NCI-H1930 (cell line): ENCODE results near the gene ADRA2B.
"Not testable (repeated sequence)": the region's sequence is repeated elsewhere in the genome, so short reads cannot be mapped to it uniquely, and the experiment has no call there.

Experiments
- DNase-seq, 2 experiments: peaks; one replicate each; lab custom pipeline; 2025; lab: John Stamatoyannopoulos, UW

ADRA2B gene

DNA sequence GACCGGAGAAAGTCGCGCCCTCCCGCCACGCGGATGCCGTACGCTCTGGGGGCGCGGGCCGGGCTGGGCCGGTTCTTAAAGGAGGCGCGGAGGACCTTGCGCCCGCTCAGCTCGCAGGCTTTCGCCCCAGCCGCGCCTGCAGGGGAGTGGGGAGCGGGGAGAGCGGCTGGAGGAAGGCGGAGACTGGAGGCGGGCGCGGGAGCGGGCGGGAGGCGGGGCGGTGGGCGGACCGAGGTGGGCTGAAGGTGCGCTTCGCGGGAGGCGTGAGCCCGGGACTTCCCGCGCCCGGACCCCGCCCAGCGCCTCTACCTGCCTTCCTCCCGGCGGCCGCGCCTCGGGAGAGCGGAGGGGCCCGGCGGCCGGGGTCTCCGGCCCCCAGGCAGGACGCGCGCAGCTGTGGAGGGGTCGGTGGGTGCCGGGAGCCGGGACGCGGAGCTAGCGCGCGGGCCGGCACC is at the start of gene ADRA2B:
TSS of gene ADRA2B (minus strand) at position 148 of the 455 bp plus-strand sequence. CDS start 422 bp downstream, outside the sequence.
- peak in 1 of 2 experiments; percentile 39 for DNase-seq

DNA sequence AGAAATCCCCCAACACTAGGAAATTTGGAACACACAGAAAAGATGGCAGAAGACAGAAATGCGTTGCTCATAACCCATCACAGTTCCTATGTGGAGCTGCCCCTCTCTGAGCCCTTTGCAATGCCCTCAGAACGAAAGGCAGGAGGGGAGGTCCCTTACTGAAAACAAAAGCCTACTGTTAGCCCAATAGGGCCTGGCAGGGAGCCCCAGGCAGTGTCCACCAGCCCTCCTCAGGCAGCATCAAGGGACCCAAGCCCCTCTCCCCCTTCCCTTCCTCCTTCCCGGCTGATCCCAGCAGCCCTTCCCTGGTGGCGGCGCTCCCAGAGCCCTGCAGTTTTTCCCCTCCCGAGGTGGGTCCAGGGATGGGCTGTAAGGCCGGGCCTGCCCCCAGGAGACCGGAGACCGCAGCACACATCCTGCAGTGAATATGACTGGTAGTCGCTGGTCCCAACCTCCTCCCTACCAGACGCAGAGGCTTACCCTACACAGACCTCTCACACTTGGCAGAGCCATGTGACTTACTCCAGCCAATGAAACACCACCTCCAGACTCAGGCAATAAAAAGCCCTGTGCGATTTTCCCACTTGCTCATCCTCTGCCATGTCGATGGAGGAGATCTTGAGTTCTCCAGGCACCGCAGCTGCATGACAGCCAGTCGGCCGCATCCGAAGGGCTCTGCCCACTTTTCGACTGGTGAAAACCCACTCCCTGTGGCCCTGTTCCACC is 48.3 kb upstream of the ADRA2B start:
- DNase-seq: no peak

DNA sequence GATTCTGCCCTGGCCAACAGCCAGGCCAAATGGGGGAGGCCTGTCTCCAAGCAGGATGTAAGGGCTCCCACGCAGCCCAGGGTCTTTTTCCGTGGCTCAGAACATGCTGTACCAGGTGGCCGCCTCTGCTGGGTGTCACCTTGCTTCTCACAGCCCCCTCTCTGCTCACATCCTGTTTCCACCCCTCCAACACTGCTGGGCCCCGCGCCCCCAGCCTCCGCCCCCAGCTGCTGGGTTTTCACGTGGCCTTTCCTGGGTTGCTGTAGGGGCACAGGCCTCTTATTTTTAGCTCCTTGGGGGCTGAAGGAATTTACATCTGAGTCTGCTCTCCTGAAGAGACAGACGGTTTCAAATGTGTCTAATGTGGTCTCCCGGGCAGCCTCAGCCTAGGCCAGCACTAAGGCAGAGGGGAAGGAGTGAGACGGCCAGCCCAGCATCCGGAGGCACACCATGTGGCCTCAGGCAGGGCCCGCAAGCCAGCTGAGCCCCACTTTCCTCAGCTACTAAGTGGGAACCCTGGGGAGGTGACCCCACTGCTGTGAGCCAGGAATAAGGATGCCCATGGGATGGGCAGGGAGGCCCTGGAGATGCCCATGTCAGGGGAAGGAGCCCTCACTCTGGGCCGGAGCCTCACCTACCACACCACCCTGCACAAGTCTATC is 47.5 kb upstream of the ADRA2B start:
- DNase-seq: no peak

DNA sequence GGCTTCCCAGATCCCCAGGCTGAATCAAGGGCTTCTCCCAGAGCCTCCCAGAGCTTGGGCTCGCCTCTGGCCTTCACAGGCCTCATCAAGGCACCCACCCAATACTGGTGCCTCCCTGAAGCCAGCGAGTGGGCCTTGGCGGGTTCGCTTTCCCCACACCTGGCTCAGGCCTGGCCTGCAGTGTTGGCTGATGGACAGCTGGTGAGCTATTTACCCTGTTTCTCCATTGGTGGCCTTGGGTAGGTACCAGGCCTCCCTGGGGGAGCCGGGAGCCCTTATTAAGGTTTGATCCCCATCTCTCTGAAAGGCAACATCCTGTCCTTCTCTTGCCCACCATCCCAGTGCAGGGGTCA is 47.0 kb upstream of the ADRA2B start:
- no peak for DNase-seq

DNA sequence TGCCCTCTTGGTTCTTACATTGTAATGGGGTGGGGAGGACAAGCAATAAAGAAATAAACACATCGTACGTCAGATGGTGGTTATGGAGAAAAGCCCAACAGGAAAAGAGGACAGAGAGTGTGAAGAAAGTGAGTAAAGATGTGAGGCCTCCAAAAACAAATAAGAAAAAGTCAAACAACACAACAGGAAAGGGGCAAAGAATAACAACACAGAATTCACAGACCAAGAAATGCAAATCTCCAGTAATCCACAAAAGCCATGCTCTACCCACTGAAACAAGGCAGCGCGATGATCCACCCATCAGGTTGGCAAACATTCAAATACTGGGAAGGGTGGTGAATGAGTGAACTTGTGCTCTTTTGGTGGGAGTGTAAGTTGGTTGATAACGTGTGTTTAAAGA is 45.5 kb upstream of the ADRA2B start:
- DNase-seq: no peak

DNA sequence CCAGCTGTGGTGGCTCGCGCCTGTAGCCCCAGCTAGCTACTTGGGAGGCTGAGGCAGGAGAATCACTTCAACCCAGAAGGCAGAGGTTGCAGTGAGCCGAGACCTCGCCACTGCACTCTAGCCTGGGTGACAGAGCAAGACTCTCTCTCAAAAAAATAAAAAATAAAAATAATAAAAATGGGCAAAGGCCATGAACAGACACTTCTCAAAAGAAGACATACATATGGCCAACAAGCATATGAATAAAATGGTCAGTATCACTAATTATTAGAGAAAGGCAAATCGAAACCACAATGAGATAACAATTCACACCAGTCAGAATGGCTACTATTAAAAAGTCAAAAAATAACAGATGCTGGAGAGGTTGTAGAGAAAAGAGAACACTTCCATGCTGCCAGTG is 44.0 kb upstream of the ADRA2B start:
- DNase-seq: not testable (repeated sequence)

DNA sequence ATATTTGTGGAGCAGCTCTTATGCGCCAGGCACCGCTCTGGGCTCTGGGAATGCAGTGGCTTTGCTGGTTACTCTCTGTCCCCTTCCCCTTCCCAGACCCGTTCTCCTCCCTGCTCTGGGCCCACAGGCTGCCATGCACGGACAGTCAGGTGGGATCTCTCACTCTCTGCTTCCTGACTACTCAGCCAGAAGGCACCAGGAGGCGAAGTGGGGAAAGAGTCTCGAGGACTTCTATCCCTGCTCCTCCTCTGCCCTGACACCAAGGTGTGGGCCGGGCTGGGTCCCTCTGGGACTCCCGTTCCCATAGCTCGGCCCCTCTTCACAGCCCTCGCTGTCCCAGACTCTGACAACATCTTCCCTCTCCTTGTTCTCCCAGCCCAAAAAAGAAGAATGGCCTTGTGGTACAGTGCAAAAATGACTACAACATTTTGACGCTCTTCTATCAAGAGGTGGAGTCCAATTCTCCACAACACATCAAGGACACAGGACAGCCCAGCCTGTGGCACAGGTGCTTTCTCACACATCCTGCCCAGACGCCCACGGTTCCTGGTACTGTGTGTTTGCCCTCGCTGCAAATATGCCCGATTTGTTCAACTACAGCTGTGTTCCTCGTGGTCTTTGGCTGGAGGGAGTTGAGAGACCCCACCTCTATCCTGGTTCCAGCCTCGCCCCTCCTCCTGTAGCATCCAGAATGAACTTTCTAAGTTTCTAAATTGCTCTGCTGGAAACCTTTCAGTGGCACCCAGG is 42.9 kb upstream of the ADRA2B start:
- no peak for DNase-seq

DNA sequence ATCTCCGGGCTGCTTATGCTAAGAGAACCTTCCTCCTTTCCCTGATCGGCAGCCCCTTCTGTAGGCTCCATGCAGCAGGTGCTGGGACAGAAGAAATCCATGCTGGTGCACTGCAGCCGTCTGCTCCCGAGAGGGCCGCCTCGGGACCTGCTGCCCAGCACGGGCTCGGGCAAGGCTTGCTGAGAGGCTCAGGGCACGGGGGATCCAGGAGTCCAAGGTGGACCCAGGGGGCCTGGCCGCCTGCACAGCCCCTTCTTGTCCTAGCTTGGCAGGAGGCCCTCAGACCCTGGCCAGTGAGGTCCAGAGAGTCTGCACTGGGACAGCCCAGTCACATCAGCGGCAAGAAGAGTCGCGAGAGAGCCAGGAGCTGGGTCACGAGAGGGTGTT is 42.2 kb upstream of the ADRA2B start:
- no peak for DNase-seq

DNA sequence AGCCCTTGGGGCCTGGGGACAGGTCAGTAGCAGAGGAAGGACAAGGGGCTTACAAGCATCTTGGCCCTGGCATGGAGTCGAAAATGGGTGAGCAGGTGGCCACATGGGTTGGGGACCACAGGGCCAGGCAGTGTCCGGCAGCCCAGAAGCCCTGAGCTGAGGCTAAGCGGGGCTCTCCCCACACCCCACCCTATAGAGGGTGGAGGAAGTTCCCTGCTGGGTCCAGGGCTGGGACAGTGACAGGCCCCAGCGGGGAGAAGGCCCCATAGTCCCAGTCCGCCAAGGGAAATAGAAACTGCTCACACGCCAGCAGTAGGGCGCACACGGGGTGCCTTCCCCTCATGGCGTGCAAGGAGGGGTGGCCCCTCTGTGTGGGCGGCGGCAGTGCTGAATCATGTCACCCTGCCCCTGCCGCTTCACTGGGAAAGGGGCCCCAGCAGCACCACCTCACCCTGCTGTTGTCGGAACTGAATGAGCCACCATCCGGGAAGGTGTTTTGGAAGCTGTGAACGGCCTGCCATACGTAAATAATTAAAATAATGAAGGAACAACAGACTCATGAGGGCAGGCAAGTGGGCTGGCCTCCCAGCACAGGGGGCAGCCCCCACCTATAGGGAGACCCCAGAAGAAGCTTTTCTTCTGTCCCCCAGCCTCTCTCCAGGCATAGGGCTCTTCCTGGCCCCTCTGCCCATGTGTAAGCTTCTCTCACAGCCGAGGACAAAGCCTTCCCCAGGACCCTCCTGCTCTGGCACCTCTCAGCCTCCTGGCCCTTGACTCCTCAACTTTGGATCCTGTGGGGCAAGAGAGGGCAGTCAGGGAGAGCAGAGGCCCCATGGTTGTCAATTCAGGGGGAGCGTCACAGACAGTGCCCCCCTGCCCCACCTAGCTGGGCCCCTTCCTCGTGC is 41.5 kb upstream of the ADRA2B start:
- DNase-seq: no peak

DNA sequence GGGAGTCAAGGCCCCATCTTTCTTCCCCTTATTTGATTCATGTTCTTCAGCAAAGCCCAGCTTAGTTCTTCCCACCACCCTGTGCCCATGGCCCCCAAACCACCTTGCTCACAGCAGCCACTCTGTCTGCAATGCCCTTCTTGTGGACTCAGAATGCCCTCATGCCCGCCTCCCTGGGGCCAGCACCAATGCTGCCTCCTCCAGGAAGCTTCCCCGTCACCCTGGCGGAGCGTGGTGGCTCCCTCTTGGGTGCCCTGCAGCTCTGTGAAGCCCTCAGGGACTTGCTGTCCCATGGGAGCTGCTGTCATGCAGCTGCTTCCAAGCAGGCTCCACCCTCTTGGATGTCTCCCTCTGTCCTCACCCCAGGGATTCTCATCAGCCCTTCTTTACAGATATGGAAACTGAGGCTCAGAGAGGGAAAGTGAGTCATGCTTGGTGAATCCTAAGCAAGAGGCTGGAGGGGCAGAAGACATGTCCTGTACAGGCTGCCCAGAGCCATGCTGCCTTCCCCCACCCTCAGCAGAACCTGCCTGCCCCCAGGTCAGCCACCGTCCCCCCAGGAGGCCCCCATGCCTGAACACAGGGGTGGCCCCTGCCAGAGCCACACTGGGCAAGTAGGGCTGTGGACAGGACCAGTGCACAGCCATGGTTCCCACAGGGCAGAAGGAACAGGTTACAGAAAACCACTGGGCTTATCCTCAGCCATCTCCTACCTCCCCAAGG is 40.7 kb upstream of the ADRA2B start:
- no peak for DNase-seq

DNA sequence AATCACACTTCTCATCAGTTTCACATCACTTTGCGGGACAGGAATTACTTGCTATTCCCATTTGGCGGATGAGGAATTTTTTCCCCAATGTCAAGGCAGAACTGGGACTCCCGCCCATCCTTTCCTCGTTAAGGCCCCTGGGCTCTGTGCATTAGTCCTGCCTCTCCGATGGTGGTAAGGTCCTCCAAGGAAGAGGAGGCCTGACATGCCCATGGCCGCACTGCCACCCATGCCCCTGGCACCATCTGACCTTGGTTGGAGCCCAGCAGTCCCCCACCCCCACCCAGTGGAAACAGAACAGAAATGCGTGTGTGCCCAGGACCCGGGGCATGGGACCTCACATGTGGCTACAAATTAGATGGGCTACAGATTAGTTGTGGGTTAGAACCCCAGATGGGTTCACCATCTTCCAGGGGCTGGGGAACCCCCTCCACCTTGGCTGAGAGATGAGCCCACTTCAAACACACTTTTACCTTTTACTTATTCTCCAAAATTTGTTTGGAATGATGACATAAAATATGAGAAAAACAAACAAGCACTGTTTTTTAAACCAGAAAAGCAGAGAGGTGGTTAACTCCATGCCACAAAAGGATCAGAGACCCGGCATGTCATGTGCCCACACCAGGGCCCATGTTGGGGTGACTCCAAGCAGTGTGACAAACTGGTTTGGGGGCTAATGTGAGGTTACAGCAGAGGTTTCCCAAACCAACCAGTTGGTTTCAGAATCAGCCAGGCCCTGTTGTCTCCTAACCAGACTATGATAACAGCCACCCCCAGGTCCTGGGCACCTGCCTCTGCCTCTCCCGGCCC is 39.8 kb upstream of the ADRA2B start:
- no peak for DNase-seq

DNA sequence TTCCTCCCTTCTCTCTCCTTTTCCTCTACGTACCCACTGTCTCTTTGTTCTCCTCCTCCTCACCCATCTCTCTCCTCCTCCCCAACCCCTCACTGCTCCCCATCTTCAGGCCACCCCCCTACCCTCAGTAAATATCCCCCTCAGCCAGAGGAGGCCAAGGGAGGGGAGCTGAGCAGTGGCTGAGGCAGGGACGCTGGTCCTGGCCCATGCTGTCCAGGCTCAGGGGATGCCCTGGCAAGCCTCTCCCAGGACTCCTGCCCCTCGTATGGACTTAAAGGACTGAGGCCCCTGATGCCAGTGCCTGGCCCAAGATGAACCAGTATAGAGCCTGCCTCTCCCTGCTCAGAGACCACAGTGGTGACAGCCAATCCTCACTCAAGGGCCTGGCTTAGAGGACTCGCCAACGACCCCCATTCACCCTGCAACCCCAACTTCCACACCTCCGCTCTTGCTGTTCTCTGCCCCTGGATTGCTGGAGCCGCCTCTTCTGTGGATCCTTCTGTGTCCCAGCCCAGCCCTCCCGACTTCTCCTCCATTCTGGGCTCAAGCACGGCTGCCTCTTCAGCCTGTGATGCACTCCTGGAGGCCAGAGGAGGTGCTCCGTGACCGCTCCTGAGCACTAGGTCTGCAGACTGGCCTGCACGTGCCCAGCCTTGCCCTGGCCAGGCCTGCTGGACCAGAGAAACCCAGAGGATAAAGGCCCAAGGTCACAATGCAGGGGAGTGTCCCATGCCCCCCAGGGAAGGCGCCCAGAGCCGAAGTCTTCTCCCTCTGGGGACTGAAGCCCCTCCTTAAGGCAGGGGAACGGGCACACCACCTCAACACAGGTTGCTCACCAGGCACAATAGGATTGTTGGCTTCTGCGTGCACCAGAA is 38.4 kb upstream of the ADRA2B start:
- DNase-seq: no peak

DNA sequence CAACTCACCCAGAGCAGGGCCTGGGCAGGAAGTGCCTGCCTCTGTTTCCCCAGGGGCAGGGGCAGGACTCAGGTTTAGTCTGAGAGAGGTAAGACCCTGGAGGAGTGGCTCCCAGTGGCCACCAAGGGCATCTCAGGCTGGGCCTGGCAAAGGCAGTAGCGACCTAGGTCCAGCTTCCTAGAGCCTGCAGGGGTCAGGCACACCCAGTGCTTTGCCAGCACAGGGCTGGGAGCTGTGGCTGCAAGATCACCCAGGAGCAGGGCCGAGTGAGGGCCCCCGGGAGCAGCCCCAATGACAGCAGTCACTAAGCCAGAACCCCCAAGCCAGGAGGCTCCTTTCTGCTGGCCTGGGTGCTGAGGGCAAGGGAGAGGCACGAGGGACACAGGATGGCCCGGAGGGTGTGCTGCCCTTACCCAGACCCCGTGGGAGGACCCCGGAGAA is 37.6 kb upstream of the ADRA2B start:
- no peak for DNase-seq

DNA sequence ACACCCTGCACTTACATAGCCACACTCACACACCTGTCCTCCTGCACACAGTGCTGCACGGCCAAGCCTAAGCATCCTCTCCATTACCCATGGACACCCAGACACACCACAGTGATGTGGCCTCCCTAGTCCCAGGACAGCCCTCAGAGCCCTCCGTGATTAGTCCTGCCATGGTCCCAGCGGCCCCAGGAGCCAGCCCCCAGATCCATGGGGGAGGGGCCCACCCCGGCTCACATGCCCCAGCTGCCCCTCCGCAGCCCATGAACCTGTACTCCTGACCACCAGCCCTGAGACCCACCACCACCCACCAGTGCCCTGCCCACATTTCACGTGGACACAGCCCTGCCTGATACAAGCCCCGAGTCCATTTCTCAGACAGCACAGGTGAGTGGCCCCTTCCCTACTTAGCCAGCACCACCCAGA is 36.9 kb upstream of the ADRA2B start:
- DNase-seq: no peak

DNA sequence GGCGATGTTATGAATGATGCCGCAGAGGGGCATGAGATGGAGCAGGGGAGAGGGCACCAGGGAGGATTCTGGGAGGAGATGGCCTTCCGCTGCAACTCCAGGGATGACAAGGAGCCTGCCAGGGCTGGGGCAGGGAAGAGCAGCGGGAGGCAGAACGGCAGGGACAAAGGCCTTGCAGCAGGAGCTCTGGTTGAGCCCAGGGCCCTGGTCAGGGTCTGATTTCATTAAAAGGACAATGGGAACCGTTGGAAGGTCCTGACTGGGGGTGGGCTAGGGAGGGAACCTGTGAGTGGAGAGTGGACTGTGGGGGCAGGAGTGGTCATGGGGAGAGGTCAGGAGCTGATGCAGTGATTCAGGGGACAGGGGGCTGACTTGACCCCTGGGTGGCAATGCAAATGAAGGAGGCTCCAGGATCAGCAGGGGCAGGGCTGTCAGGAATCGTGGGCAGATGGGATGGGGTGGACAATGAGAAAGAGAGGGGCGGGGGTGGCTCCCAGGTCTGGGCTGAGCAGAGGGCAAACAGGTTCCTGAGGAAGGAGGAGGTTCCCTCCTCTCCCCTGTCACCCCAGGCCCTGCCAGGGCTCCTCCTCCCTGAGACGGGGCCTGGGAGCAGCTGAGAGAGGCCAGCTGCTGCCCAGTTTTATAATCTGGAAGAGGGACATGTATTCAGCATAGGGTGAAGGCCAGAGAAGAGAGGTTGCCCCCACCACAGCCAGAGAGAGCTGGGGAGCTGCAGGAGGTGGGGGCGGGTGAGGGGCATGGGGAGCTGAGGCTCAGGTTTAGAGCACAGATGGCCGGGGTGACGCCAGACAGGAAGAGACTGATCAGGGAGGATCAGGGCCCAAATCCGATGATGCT is 36.2 kb upstream of the ADRA2B start:
- DNase-seq: no peak

DNA sequence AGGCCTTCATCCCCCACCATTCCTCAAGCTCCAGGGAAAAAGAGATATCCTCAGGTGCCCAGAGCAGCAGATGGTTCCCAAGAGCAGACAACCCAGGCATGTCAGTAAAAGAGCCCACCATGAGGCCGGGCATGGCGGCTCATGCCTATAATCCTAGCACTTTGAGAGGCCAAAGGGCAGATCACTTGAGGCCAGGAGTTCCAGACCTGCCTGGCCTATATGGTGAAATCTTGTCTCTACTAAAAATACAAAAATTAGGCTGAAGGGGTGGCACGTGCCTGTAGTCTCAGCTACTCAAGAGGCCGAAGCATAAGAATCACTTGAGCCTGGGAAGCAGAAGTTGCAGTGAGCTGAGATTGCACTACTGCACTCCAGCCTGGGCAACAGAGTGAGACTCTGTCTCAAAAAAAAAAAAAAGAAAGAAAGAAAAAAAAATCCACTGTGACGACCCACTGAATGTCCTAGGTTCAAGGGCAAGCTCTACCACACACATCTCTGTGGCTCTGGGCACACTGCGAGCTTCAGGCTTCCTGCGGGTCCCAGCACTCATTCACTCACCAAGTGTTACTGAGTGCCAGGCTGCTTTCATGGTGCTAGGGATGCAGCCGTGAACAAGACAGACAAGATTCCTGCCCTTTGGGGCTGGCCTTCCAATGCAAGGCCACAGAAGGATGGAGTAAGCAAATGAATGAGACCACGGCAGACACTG is 35.4 kb upstream of the ADRA2B start:
- no peak for DNase-seq

DNA sequence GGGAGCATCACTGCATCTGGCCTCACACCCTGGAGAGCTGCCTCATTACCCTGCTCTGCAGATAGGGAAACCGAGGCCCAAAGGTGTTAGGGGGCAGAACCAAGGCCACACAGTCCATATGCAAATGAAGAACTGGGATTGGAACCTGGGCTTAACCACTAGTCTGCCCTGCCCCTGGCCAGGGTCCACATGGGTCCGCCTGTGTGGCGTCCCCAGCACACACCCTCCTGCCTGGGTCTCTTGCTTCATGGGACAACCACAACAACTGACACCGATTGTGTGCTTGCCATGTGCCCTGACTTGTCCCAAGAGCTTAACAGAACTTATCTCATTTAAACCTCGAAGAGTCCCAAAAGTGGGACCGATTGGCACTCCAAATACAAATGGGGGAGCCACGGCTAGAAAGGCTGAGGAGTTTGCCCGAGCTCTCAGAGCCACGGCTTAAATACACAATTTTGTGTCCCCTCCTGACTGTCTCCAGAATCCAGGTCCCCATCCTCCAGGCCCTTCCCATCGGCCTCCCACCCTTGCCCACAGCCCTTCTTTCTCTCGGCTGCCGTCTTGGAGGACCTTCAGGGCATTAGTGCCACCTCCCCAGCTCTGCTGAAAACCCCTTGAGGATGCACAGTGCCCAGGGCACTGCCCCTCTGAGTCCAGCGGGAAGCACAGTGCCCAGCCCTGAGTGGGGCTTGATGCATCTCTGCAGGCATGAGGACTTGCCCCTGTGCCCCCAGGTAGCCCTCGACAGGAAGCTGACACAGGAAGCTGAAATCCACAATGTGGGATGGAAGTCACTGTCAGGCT is 34.6 kb upstream of the ADRA2B start:
- DNase-seq: no peak
